DOHH2 (cell line): ENCODE data around the gene RNU2-63P.

ENCODE experiments used
- H3F3A ChIP-seq: fragments of 200-600 bp; sonication (generic), shearing (Covaris generic); 2 replicates; pipeline ENCODE4 v1.6.0; 2016; ENCODE audit warnings: antibody characterized with exemption, mild to moderate bottlenecking; ENCODE audit not compliant: control insufficient read depth, insufficient read depth
- H3K27ac ChIP-seq: fragments of 200-600 bp; sonication (generic); 2 replicates; pipeline ENCODE4 v1.5.1; 2014; ENCODE audit warnings: low read depth, mild to moderate bottlenecking, low read length, moderate library complexity
- H3K27me3 ChIP-seq: fragments of 200-600 bp; sonication (generic); 2 replicates; pipeline ENCODE4 v1.6.1; 2014; ENCODE audit warnings: mild to moderate bottlenecking, low read length, mixed read lengths; ENCODE audit not compliant: control insufficient read depth
- H3K36me3 ChIP-seq: fragments of 200-600 bp; sonication (generic); 2 replicates; pipeline ENCODE4 v1.6.1; 2014; ENCODE audit warnings: mild to moderate bottlenecking, low read length, moderate library complexity, mixed read lengths; ENCODE audit not compliant: control insufficient read depth
- H3K4me1 ChIP-seq: fragments of 200-600 bp; sonication (generic); 2 replicates; pipeline ENCODE4 v1.6.1; 2014; ENCODE audit warnings: mild to moderate bottlenecking, low read length, mixed read lengths; ENCODE audit not compliant: control insufficient read depth
- H3K4me2 ChIP-seq: fragments of 200-600 bp; sonication (generic); 2 replicates; pipeline ENCODE4 v1.6.0; 2014; ENCODE audit warnings: mild to moderate bottlenecking, low read length, moderate library complexity
- H3K4me3 ChIP-seq: fragments of 200-600 bp; sonication (generic); 2 replicates; pipeline ENCODE4 v1.5.1; 2014; ENCODE audit warnings: mild to moderate bottlenecking, low read length, mixed read lengths
- H3K79me2 ChIP-seq: fragments of 200-600 bp; sonication (generic); 2 replicates; pipeline ENCODE4 v1.6.1; 2014; ENCODE audit warnings: mild to moderate bottlenecking, low read length, mixed read lengths; ENCODE audit not compliant: control insufficient read depth
- H3K9me2 ChIP-seq: fragments of 200-600 bp; sonication (generic); replicated peaks from 2 replicates; pipeline ENCODE4 v1.6.1; 2014; ENCODE audit warnings: mild to moderate bottlenecking, low read length, mixed read lengths; ENCODE audit not compliant: control insufficient read depth
- H3K9me3 ChIP-seq: fragments of 200-600 bp; sonication (generic); 2 replicates; pipeline ENCODE4 v1.6.1; 2014; ENCODE audit warnings: antibody characterized with exemption, low read length, mixed read lengths; ENCODE audit not compliant: control insufficient read depth, insufficient read depth
- H4K20me1 ChIP-seq: fragments of 200-600 bp; sonication (generic); 2 replicates; pipeline ENCODE4 v1.6.0; 2014; ENCODE audit warnings: low read depth, mild to moderate bottlenecking, antibody characterized with exemption, low read length, moderate library complexity; ENCODE audit not compliant: control insufficient read depth, insufficient read depth
- EZH2phosphoT487 ChIP-seq: fragments of 200-600 bp; sonication (generic); IDR thresholded peaks from 2 replicates; pipeline ENCODE4 v1.6.1; 2017; ENCODE audit warnings: borderline replicate concordance, mild to moderate bottlenecking, antibody characterized with exemption, low read length, moderate library complexity, mixed read lengths
- TF ChIP-seq, protein P1 (sequence below): fragments of 200-600 bp; sonication (generic); IDR thresholded peaks from one replicate; pipeline ENCODE4 v1.5.1; 2014; ENCODE audit warnings: antibody characterized with exemption, mild to moderate bottlenecking, low read depth, low read length; ENCODE audit not compliant: poor library complexity, severe bottlenecking

Gene RNU2-63P

DNA sequence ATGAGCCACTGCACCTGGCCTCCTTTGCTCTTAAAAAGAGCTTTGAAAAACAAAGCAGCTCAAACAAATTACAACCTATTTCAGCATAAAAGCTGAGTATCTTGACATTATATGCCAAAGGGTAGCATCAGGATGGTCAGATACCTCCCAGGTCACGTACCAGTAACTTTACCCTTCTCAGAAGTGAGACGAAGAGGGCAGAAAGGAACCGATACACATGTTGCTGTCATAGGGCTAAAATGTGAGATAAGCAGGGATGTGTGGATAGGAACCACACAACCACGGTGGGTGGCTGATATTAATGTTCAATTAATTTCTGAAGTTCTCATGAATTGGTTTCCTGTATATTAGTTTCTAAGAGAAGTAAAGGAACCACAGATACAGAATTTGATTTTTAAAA, 12.6 kb upstream of the RNU2-63P start:
- peaks cover 42% of the 10 kb centered on the region for H3K36me3 ChIP-seq
- H4K20me1 ChIP-seq: no peaks in the 10 kb centered on the region
- no peak overlapping the region for H3K4me2 ChIP-seq
- H3K79me2 ChIP-seq: no peaks in the 10 kb centered on the region
- no peak overlapping the region for H3K27ac ChIP-seq
- no peaks in the 10 kb centered on the region for H3K9me2 ChIP-seq
- no peaks in the 10 kb centered on the region for H3K27me3 ChIP-seq
- TF ChIP-seq EZH2phosphoT487: no peak
- TF ChIP-seq, protein P1, sequence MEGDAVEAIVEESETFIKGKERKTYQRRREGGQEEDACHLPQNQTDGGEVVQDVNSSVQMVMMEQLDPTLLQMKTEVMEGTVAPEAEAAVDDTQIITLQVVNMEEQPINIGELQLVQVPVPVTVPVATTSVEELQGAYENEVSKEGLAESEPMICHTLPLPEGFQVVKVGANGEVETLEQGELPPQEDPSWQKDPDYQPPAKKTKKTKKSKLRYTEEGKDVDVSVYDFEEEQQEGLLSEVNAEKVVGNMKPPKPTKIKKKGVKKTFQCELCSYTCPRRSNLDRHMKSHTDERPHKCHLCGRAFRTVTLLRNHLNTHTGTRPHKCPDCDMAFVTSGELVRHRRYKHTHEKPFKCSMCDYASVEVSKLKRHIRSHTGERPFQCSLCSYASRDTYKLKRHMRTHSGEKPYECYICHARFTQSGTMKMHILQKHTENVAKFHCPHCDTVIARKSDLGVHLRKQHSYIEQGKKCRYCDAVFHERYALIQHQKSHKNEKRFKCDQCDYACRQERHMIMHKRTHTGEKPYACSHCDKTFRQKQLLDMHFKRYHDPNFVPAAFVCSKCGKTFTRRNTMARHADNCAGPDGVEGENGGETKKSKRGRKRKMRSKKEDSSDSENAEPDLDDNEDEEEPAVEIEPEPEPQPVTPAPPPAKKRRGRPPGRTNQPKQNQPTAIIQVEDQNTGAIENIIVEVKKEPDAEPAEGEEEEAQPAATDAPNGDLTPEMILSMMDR: no peak
- 0 out of 2 replicates have a peak, but pooled peaks cover 7% of the 10 kb centered on the region for H3F3A ChIP-seq
- H3K4me1 ChIP-seq: no peaks in the 10 kb centered on the region
- no peak overlapping the region for H3K4me3 ChIP-seq
- H3K9me3 ChIP-seq: no peaks in the 10 kb centered on the region

DNA sequence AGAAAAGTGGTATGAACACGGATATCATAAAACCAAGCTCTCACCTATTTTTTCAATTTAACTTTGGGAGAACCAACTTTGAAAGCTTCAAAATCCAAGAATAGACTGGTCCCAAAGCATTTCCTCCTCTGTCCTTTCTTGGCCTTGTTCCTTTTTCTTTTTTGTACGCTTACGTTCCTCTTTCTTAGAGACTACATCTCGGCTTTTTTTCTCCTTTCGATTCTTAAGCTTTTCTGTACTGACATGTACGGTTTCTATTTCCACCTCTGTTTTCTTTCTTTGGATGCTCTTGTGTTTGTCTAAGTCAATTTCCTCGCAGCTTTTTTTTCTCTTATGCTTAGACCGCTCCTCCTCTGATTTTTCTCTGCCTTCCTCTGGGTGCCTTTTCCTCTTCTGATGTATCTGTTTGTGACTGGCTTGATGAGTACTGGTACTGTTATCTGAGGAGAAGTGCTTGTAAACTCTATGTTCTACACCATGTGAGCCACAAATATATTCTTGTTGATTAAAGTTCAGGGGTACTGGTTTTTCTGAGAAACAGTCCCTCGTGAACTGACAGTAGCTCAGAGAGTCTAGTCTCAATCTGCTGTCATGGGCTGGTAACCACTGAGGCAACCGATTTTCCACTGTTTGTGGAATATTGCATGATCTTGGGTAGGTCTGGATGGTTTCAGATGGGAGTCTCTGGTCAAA, 11.5 kb upstream of the RNU2-63P start:
- Histone ChIP-seq H3K4me1 (no peaks in the 10 kb centered on the region), H3K79me2 (no peaks in the 10 kb centered on the region), H3K9me2 (no peaks in the 10 kb centered on the region), H3F3A (0 out of 2 replicates have a peak, but pooled peaks cover 8% of the 10 kb centered on the region), H3K36me3 (peaks cover 34% of the 10 kb centered on the region), H3K9me3 (no peaks in the 10 kb centered on the region), H4K20me1 (no peaks in the 10 kb centered on the region), H3K27me3 (no peaks in the 10 kb centered on the region), H3K4me2 (no peak overlapping the region), H3K27ac (no peak overlapping the region), H3K4me3 (no peak overlapping the region)
- no peak for TF ChIP-seq EZH2phosphoT487
- TF ChIP-seq, protein P1: no peak

DNA sequence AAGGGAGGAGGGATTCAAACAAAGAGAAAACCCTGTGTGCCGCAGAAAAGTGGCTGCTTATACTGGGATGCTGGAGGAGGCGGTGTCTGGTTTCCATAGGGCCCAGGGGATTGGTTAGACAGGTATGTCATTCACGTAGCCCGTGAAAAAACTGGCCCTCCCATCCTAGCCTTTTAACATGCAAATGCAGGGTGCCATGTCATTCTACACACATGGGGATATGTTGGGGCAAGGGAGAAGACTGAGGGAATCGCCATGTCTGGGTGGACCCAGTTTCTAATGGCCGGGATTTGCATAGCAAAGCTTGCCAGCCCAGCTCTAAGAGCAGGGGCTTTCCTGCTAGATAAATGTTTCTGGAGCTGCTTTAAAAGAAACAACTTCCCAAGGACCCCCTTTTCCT, 8.2 kb upstream of the RNU2-63P start:
- H3F3A ChIP-seq: 0 out of 2 replicates have a peak, but pooled peaks cover 8% of the 10 kb centered on the region
- TF ChIP-seq, protein P1: no peak

More for the DNA sequence above, 8.2 kb upstream of the RNU2-63P start:
- Histone ChIP-seq H3K36me3 (peaks cover 23% of the 10 kb centered on the region), H3K4me2 (no peak overlapping the region), H3K27me3 (no peaks in the 10 kb centered on the region), H3K9me2 (no peaks in the 10 kb centered on the region), H3K79me2 (no peaks in the 10 kb centered on the region), H4K20me1 (no peaks in the 10 kb centered on the region), H3K4me3 (no peak overlapping the region), H3K4me1 (no peaks in the 10 kb centered on the region), H3K9me3 (peaks cover 5% of the 10 kb centered on the region; the same call in 1 of the 2 replicates), H3K27ac (no peak overlapping the region)
